HEK293 (cell line): Measurements from ENCODE around the gene NSD1.

Source experiments
- ATF2 ChIP-seq: fragments of 450-650 bp; formaldehyde crosslinking; IDR thresholded peaks from 2 replicates; pipeline ENCODE4 v1.5.1; 2016; ENCODE audit warnings: missing biosample characterization, missing genetic modification characterization, low read depth
- CTCF ChIP-seq: fragments of 450-650 bp; formaldehyde crosslinking; IDR thresholded peaks from 2 replicates; pipeline ENCODE4 v1.5.1; 2016; ENCODE audit warnings: missing biosample characterization, missing genetic modification characterization
- GLIS1 ChIP-seq: fragments of 450-650 bp; formaldehyde crosslinking; IDR thresholded peaks from 2 replicates; pipeline ENCODE4 v1.5.1; 2016; ENCODE audit warnings: missing biosample characterization, missing genetic modification characterization
- KLF10 ChIP-seq: fragments of 450-650 bp; IDR thresholded peaks from 2 replicates; pipeline ENCODE4 v1.5.1; 2018; ENCODE audit warnings: missing biosample characterization, mild to moderate bottlenecking, missing genetic modification characterization
- SP2 ChIP-seq: fragments of 450-650 bp; formaldehyde crosslinking; IDR thresholded peaks from 2 replicates; pipeline ENCODE4 v1.5.1; 2016; ENCODE audit warnings: missing biosample characterization, missing genetic modification characterization
- ZBTB21 ChIP-seq: fragments of 450-650 bp; formaldehyde crosslinking; IDR thresholded peaks from 2 replicates; pipeline ENCODE4 v1.5.1; 2017; ENCODE audit warnings: missing biosample characterization, missing genetic modification characterization
- ZBTB44 ChIP-seq: fragments of 450-650 bp; IDR thresholded peaks from 2 replicates; pipeline ENCODE4 v1.5.1; 2018; ENCODE audit warnings: missing biosample characterization, mild to moderate bottlenecking, missing genetic modification characterization
- ZNF280C ChIP-seq: fragments of 450-650 bp; formaldehyde crosslinking; IDR thresholded peaks from 2 replicates; pipeline ENCODE4 v1.5.1; 2016; ENCODE audit warnings: missing biosample characterization, missing genetic modification characterization
- ZNF391 ChIP-seq: fragments of 450-650 bp; formaldehyde crosslinking; IDR thresholded peaks from 2 replicates; pipeline ENCODE4 v1.5.1; 2016; ENCODE audit warnings: low read depth, missing biosample characterization, missing genetic modification characterization, borderline replicate concordance
- ZNF664 ChIP-seq: fragments of 450-650 bp; formaldehyde crosslinking; IDR thresholded peaks from 2 replicates; pipeline ENCODE4 v1.5.1; 2016; ENCODE audit warnings: missing biosample characterization, missing genetic modification characterization
- ZNF704 ChIP-seq: fragments of 450-650 bp; formaldehyde crosslinking; IDR thresholded peaks from 2 replicates; pipeline ENCODE4 v1.5.1; 2016; ENCODE audit warnings: missing biosample characterization, missing genetic modification characterization
- ZNF776 ChIP-seq: fragments of 450-650 bp; formaldehyde crosslinking; IDR thresholded peaks from 2 replicates; pipeline ENCODE4 v1.5.0; 2017; ENCODE audit warnings: missing biosample characterization, missing genetic modification characterization, borderline replicate concordance
- TF ChIP-seq, protein P1 (sequence below): fragments of 450-650 bp; formaldehyde crosslinking; IDR thresholded peaks from 2 replicates; pipeline ENCODE4 v1.5.1; 2016; ENCODE audit warnings: missing biosample characterization, missing genetic modification characterization

DNA sequence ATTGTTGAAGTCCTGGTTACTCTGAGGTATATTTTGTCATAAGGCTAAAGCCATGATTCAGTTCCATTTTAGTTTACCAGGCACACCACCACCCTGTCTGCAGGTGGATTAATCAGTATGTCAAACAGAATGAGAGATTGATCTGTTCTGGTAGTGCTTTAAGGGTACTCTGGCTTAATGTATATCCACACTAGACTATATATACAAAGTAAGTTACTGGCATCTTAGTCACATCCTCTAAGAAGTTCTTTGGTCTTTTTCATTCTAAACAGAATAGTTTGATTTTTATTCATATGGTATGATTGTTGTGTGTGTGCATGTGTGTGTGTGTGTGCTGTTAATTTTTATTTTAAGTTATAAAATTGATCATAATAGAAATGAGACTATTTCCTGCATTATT is 108.2 kb downstream of the NSD1 start:
- TF ChIP-seq ZNF280C (tag by site-specific recombination), result no peak
- no peak for TF ChIP-seq GLIS1 (tag by site-specific recombination)
- TF ChIP-seq, protein P1, sequence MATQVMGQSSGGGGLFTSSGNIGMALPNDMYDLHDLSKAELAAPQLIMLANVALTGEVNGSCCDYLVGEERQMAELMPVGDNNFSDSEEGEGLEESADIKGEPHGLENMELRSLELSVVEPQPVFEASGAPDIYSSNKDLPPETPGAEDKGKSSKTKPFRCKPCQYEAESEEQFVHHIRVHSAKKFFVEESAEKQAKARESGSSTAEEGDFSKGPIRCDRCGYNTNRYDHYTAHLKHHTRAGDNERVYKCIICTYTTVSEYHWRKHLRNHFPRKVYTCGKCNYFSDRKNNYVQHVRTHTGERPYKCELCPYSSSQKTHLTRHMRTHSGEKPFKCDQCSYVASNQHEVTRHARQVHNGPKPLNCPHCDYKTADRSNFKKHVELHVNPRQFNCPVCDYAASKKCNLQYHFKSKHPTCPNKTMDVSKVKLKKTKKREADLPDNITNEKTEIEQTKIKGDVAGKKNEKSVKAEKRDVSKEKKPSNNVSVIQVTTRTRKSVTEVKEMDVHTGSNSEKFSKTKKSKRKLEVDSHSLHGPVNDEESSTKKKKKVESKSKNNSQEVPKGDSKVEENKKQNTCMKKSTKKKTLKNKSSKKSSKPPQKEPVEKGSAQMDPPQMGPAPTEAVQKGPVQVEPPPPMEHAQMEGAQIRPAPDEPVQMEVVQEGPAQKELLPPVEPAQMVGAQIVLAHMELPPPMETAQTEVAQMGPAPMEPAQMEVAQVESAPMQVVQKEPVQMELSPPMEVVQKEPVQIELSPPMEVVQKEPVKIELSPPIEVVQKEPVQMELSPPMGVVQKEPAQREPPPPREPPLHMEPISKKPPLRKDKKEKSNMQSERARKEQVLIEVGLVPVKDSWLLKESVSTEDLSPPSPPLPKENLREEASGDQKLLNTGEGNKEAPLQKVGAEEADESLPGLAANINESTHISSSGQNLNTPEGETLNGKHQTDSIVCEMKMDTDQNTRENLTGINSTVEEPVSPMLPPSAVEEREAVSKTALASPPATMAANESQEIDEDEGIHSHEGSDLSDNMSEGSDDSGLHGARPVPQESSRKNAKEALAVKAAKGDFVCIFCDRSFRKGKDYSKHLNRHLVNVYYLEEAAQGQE (tag by site-specific recombination), result no peak
- no peak for TF ChIP-seq KLF10 (tag by site-specific recombination)
- TF ChIP-seq CTCF (tag by site-specific recombination), result no peak
- no peak for TF ChIP-seq SP2 (tag by site-specific recombination)
- TF ChIP-seq ZNF664 (tag by site-specific recombination), result no peak
- no peak for TF ChIP-seq ATF2 (tag by site-specific recombination)
- TF ChIP-seq ZNF391 (tag by site-specific recombination), result no peak
- no peak for TF ChIP-seq ZNF704 (tag by site-specific recombination)
- no peak for TF ChIP-seq ZBTB44 (tag by site-specific recombination)
- no peak for TF ChIP-seq ZBTB21
- TF ChIP-seq ZNF776, result no peak
